ENCODE data around the gene MAGI2.
A peak's percentile ranks its signal among the peaks of the same experiment; 100 is the strongest.

Gene MAGI2

DNA sequence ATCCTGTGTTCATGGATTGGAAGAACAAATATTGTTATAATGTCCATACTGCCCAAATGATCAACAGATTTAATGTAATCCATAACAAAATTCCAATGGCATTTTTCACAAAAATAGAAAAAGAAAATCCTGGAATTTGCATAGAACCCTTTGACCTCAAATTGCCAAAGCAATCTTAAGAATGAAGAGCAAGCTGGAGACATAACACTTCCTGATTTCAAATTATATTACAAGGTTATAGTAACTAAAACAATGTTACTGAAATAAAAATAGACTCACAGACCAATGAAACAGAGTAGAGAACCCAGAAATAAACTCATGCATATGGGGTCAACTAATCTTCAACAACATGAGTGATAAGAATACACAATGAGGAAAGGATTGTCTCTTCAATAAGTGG is 1352.4 kb downstream of the MAGI2 start:
- no peak for DNase-seq

DNA sequence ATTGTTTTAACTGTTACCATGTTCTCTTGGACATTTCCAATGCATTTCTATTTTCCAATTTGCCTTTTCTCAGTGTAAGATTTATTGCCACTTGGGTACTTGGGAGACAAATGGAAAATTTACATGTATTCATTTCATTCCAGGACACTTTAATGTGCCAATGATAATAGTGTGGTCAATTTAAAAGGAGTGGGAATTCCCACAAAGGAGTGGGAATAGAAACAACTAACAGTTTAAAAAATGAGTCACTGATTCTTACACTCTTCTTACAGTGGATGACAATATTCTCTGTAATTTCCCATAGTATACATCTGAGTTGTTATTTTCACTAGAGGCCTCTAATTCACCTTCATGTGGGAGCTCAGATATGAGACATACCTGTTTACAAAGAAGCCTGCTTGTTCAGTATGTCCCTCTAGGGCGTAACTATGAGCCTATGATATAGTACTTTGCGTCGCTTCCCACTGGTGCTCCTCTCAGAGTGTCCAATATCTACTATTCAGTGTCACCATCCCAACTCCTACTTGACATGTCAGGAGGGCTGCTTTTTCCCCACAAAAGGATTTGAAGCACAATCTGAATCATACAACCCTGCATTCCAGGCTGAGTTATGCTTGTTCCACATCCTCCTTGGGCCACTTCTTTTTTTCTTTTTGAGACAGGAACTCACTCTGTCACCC is 1353.6 kb downstream of the MAGI2 start:
- DNase-seq = no peak

DNA sequence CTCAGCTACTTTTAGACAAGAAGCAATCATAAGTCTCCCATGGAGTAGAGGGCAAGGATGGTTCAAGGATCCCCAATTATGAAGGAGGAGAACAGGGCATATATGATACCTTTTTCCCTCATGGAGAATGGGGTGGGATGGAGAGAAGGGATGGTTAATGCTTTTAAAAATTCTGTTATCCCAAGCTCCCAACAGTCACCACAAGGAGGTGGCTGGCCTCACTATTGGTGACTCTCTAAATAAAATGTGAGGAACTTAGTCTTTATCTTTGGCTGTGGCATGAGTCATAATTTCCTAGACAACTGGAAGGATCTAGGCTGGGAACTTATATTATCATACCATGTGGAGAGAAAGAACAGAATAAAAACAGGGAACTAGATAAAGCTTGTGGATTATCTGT is 1357.9 kb downstream of the MAGI2 start:
- DNase-seq = no peak

DNA sequence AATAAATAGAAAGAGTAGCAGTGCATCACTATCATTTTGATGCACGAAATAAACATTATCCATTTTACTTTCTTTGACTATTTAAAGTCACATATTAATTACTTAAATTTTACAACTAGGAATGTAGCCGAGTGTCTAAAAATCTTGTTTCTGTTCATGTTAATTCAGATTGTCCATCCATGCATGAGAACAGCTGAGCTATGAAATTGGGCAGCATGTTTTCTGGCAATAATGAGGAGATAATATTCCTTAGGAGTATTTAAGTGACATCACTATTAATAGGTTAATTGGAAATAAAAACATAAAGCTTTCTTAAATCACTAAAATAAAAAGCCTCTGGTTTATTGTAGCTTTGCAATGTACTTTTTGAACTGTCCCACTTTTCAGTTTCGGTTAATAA is 1361.1 kb downstream of the MAGI2 start:
- no peak for DNase-seq

DNA sequence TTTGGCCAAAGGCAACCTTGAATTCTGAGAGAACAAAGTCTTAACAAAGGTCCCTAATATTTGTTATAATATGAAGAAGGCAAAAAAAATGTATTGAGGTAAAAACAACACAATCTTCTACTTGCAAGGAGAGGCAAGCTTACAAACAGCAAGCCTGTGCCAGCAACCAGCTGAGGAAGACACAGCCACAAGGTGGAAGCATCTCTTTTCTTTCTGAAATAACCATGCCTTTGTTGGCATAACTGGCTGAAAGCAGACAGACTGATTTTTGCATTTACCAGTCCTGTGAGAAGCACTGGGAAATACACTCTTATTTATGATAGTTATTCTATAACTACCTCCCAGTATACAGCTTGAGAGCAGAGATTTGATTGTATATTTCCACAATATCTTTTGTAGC is 1362.9 kb downstream of the MAGI2 start:
- no peak for DNase-seq

DNA sequence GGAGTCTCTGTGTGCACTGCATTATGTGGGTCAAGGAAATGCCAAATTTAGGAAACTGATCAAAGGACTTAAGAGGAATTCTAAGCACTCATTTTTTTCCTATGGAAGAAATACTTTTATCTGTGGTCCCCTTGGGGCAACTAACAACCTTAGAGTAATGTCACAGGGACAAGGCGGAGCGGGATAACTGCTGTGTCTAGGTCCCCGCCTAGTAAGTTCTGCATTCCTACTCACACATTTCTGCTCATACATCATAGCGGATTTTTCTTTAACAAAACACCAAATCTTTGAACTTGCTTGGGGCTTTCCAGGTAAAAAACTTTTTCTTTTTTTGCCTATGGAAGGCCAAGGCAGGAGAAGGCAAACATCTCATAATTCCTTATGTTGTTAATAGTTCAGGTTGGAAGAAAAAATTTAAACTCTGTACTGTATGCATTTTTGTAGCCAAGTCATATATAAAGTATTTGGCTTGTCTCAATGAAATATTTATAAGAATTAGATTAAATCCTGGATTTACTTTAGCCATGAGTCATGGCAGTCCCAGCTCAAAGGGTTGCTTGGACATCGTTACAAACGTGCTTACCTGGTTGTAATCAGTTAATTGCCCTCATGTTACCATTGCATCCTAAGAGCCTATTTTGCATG is 1369.9 kb downstream of the MAGI2 start:
- DNase-seq = no peak

DNA sequence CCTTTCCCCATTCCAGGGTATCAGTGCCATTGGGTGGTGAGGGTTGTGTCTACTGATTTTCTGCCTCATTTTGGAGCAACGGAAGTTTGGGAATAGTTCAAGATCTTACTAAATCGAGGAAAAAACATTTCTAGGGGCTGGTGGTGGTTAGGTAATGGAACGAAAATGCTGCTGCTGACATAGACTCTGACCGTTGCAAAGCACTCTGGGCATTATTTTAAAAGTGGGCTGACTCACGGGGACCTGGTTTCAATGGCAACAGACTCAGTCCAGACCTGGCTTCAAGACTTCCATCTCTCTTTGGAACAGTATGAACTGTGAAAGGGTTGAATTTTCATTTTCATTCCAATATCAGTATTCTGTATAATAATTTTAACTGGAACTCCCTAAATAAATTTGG is 1370.9 kb downstream of the MAGI2 start:
- DNase-seq = no peak

DNA sequence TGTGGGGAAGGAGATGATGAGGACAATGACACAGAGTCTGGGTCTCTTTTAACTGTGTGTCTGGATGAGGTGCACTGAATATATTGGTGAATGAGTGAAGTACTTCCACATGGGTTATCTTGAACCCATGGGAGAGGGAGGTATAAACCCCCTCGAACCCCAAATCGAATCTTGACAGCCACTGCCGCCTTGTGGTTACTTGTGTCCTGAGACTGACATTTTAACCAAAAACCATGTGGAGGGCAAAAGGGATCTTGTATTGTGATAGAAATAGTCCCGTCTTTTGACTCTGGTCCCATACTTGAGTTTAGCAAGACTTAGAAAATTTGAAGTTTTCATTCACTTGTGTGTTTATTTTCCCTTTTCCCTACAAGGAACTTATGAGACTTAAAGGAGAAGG is 1371.6 kb downstream of the MAGI2 start:
- DNase-seq = no peak

DNA sequence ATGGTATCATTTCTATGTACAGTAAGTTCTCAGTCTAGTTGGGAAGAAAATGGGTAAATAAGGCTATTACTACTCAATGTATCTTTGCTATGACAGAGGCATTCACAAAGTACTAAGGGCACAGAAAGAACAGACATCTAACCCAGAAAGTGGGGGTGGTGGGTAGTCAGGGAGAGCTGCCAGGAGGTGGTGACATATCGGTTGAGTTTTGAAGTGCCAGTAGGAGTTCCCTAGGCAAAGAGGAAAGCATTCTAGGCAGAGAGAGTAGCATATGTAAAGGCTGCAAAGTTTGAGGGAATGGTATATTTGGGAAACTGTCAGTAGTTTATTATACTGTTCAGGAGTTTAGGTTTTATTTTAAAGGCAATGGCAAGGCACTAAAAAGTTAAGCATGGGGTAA is 1372.1 kb downstream of the MAGI2 start:
- DNase-seq = no peak

DNA sequence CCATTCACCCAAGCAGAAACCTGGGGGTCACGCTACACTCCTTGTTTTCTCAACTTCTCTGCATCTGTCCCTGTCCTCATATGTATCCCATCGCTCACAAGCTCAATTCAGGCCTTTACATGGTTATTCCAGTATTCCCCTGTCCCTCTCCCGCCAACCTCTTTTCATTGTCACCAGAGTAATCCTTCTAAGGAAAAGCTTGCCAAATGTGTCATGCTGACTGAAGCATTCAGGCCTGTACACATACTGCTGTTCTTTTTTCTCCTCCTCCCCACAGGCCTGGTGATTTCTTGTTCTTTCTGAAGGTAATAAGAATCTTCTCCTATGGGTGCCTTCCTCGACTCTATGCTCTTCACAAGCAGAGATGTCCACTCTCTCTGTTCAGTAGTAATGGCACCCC is 1372.7 kb downstream of the MAGI2 start:
- no peak for DNase-seq

DNA sequence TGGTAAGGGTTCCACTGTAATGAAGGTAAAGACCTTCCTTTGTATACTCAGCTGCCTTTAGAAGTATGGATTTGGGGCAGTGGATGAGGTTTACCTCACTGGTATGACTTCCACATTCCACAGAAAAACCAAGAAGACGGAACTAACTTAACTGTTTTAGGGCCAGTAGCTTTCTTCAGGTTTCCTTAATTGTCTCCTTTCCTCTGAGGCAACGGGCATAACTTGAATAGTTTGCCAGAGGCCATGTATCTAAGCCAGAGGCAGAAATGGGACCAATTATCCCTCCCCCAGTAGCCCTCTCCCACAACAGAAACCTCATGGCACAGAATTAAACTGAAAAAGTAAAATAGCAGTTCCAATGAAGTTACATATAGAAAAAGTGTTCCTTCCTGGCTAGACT is 1373.2 kb downstream of the MAGI2 start:
- DNase-seq = no peak

DNA sequence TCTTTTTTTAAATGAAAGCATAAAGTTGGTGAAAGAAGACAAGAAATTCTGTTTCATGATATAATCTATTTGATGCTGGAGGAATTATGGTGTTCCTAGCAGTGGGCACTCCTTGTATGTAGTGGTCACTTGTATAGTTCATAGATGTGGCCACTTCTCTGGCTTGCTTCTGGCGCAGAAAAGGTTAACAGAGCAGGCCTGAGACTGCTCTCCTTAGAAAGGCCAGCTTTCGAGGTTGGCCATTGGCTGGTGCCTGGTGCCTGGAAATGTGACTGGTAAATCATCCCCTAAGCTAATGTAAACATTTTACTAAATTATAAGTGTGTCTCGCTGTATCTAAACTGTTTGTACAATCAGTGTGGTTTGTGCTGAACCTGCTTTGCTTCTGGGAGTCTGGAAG is 1378.8 kb downstream of the MAGI2 start:
- no peak for DNase-seq

DNA sequence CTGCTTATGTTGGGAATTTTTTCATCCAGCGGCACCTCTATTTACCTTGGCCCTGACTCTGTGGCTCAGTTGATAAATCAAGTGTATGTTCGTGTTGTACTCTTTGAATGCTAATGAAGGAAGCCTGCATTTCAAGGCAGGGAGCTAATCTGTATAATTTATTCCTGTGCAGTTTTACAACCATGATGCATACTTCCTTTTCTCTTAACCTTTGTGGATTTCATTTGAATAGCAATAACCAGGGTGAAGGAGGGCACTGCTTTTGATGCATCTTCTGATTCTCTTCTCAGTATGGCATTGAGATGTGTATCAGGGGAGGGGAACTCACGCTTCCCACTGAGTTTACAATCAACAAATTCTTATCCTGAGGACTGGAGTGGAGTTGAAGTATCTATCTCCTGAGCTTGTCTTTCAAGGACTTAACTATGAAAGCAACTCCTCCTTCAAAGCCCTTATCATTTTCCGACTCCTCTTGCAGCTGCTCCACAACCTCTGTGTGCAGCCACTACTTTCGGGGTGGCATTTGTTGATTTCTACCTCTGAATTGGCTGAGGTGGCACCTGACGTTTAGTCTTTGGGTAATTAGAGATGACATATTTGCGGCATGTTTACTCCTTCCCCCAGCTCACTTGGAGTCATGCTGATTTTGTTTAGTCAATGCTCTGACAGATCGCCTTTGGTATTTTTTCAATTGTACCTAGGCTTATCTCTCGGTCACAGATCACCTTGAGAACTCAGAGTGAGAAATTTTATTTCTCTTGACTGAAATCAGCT is 1379.7 kb downstream of the MAGI2 start:
- no peak for DNase-seq

DNA sequence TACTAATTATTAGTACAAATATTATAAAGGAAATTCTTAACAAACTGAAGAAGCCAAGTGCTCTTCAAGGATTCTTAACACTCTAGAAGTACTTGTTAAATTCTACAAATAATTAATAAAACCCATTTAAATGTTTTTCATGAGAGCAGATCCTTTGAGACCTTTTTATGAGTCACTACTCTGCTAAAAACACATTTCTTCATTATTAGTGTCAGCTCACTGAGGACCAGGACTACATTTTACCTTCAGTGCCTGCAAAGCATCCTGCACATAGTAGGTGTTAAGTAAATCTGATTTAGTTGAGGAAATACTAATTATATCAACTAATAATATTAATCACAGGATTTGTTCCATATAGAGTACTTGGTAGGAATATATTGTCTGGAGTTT is 1381.3 kb downstream of the MAGI2 start:
- DNase-seq = no peak

DNA sequence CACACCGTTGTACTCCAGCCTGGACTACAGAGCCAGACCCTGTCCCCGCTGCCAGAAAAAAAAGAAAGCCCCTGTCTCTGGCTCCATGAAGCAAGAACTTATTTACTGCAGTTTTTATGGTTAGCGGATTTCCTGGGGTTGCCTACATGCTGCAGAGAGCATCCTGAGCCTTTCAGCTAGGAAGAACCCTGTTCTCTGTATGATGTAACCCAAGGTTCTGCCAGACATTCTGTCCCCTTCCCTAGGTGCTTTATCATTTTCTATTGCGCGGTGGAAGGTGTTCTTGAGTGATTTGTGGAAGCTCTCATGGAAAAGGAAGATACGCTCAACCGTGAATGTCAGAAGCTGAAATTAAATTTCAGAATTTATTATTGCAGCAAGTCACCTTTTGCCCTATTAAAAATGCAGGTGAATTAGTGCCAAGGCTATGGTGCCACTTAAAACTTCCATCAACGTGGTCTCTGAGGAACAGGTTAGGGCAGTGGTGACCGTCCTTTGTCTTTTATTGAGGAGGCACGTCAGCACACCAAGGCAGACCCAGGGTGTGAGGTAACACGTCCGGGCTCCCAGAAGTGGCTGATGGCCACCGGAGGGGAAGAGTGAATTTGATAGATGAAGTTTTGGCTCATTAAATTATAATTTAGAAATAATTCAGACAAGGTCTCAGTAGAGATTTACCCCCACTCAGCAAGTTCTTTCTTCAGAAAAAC is 1381.8 kb downstream of the MAGI2 start:
- DNase-seq = no peak

DNA sequence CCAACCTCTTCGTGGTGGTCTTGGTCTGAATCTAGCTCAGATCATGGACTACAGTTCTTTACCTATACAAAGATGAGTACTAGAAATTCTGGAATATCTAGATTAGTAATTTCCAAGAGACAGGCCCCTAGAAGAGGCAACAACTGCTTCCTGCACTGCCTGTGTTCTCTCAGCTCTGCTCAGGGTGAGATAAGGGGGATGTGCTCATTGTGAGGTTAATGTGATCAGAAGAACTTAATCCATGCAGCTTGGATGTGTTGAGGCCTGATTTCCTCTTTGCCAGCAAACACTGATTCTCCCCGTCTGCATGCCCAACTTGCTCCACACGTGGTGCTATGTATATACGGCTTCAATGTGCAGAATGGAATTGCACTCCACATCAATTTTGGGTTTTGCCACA is 1386.9 kb downstream of the MAGI2 start:
- no peak for DNase-seq

DNA sequence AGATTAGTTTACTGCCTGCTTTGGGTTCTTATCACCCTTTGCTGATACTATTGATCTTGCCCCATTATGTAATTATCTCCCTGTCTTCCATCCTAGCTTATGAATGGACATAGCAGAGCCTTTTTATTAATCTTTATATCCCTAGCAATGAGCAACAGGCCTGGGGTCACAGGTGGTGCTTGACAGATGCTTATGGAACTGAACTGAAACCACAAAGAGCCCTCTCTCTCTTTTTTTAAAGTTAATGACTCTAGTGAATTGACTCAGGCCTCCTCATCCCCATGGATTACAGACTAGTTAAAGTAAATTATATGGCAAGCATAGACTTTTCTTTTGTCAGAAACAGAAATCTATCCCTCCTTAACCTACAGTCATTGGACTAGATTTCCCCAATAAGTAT is 1389.7 kb downstream of the MAGI2 start:
- no peak for DNase-seq

DNA sequence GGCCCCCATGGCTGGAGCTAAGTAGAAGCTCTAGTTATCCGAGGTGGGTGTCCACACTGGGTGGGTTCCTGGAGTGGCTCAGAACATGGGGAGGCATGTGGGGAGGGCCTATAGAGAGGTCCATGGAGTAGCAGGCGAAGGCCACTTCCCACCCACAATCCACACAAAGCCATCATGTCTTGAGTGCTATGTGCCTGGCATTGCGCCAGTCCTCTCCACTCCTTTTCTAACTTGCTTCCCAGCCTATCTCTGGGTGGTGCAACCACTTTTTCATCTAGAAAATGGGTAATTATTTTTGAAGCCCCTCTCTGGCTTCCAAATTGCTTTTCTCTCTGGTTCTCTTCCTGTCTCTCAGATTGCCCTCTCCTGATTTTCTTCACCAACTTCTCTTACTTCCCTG is 1391.3 kb downstream of the MAGI2 start:
- DNase-seq = no peak

DNA sequence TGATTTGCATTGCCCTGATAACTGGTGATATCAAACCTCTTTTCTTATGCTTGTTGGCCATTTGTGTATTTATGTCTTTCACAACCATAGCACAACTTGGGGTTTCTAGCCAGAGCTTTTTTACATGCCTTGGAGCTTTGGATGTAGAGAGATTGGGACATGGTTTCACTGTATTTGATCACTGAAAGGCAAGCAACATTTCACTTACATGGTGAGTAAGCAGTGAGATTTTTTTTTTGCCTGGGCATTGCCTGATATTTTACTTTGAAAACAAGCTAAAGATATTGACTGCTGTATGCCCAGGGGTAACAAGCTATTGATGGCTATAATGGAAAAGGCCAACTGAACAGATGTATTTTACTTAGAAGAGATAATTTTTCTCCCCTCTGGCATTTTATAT is 1395.9 kb downstream of the MAGI2 start:
- DNase-seq = no peak

DNA sequence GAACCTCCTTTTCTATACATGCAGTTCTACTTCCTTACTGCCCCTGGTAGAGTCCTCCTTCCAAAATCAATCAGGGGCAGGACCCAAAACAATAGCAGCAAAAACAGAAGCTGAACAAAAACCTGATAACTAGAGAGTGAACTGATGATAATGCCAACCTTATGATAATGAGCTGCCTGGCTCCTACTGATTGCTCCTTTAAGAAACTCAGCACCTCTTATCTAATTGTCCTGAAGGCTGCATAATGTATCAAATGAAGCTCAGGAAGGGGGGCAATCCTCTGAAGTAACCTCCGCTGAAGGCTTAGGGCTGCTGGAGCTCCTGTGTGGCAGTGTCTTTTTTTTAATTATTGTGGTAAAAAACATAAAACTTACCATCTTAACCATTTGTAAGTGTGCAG is 1397.9 kb downstream of the MAGI2 start:
- DNase-seq = no peak

DNA sequence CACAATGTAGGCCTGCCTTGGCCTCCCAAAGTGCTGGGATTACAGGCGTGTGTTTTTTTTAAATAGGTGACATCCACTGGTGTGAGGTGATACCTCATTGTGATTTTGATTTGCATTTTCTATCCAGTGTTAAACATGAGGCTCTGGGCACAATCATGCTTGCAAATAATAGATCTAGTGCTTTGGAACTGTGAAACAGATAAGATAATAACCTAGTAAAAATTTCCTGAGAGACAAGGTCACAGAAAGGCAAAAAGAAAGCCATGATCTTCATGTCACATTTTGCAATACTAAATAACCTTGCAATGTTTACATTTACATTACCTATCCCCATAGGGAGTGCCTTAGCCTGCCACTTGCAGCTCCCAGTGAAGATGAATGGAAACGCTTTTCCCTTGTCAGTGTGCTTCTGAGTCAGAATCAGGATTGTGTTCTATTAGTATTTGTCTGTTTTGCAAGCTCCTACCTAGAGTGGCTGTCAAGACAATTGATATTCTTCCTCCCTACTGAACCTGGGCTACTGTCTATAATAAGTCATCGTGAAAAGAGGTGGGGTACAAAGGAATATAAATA is 1398.4 kb downstream of the MAGI2 start:
- DNase-seq = peak in 1 of 2 experiments; percentile 22

DNA sequence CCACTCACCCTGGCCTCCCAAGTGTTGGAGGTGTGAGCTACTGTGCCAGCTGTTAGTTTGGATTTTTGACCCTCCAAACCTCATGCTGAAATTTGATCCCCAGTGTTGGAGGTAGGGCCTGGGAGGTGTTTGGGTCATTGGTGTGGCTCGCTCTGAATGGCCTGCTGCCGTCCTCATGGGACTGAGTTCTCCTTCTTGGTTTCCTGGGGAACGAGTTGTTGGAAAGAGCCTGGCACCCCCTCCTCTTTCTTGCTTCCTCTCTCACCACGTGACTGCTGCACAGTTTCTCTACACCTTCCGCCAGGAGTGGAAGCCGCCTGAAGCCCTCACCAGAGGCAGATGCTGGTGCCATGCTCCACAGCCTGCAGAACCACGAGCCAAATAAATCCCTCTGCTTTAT is 1401.4 kb downstream of the MAGI2 start:
- no peak for DNase-seq

DNA sequence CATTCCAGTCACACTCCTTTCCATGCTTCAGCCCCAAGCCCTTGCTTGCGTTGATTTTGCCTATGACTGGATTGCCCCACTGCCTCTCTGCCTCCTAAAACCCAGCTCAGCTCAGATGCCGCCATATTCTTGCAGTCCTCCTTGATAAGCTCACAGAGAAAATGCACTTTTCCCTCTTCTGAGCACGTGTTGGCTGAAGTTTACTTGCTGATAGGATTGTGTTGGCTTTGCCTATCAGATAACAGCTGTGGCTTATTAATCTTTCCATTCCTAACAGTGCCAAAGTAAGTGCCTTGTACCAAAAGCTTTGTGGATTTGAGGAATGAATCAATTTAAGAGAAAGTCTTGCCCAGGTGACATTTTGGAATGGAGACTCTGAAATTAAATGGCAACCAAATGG is 1405.7 kb downstream of the MAGI2 start:
- no peak for DNase-seq
